Measurements from ENCODE around the gene CPXM1. TPM values are rescaled to one million over a fixed set of nuclear protein-coding genes. Genes with fewer than 3 reads are reported as not detected.
A peak's percentile ranks its signal among the peaks of the same experiment; 100 is the strongest.

Gene CPXM1
- total and polyA plus RNA-seq, 3 experiments from 2014 or later, result 0.46 to 0.71 TPM; not detected in 1

- peaks cover 12% of the 10 kb centered on the region for H3K4me1 ChIP-seq (ENCODE audit: insufficient read depth, low read length)
- ChIA-PET POLR2A (no interaction called here), CTCF (no interaction called here)
- H3K27ac Mint-ChIP-seq, result no peak overlapping the region
- H3K9me3 Mint-ChIP-seq, result peaks cover 0 to 4% (median 1%) of the 10 kb centered on the region in 5 donors
- H3K9me3 ChIP-seq (ENCODE audit: low read length), result no peaks in the 10 kb centered on the region
- H3K36me3 Mint-ChIP-seq, result no peaks in the 10 kb centered on the region
- peaks cover 19 to 26% (median 25%) of the 10 kb centered on the region in 3 donors for H3K4me1 Mint-ChIP-seq
- peak in 1 of 5 donors; percentile 25 for DNase-seq
- H3K4me3 ChIP-seq (ENCODE audit: low read length), result no peak overlapping the region
- peaks cover 34% of the 10 kb centered on the region for H3K27me3 ChIP-seq (ENCODE audit: insufficient read depth, low read length, poor library complexity, severe bottlenecking)
- H3K4me3 Mint-ChIP-seq, result peak overlapping the region in 1 of 7 donors; percentile 33
- no peaks in the 10 kb centered on the region for H3K36me3 ChIP-seq (ENCODE audit: insufficient read depth, low read length)
- H3K27me3 Mint-ChIP-seq, result peaks cover 42 to 74% of the 10 kb centered on the region in 2 donors
- H3K27ac ChIP-seq (ENCODE audit: low read depth, low read length), result no peak overlapping the region
Observed at GRCh38 chr20:2797136-2797983, 3.1 kb downstream of the CPXM1 start.

- H3K4me3 Mint-ChIP-seq, result no peak overlapping the region
- Histone ChIP-seq H3K36me3 (ENCODE audit: insufficient read depth, low read length) (no peaks in the 10 kb centered on the region), H3K4me3 (ENCODE audit: low read length) (no peak overlapping the region), H3K27me3 (ENCODE audit: insufficient read depth, low read length, poor library complexity, severe bottlenecking) (peaks cover 29% of the 10 kb centered on the region), H3K9me3 (ENCODE audit: low read length) (no peaks in the 10 kb centered on the region), H3K4me1 (ENCODE audit: insufficient read depth, low read length) (peaks cover 8% of the 10 kb centered on the region), H3K27ac (ENCODE audit: low read depth, low read length) (no peak overlapping the region)
- no peak overlapping the region for H3K27ac Mint-ChIP-seq
- DNase-seq, result peak in 1 of 5 donors; percentile 38
- H3K9me3 Mint-ChIP-seq, result peaks cover 0 to 4% (median under 1%) of the 10 kb centered on the region in 5 donors
- ChIA-PET POLR2A (no interaction called here), CTCF (no interaction called here)
- H3K36me3 Mint-ChIP-seq, result no peaks in the 10 kb centered on the region
- H3K4me1 Mint-ChIP-seq, result peaks cover 15 to 22% (median 20%) of the 10 kb centered on the region in 3 donors
- H3K27me3 Mint-ChIP-seq, result peaks cover 39 to 78% of the 10 kb centered on the region in 2 donors
Observed at GRCh38 chr20:2796011-2796660, 4.3 kb downstream of the CPXM1 start.

GRCh38 chr20:2795451-2795850 is 5.0 kb downstream of the CPXM1 start:
- Histone ChIP-seq H3K4me1 (ENCODE audit: insufficient read depth, low read length) (peaks cover 4% of the 10 kb centered on the region), H3K27ac (ENCODE audit: low read depth, low read length) (no peak overlapping the region), H3K4me3 (ENCODE audit: low read length) (no peak overlapping the region), H3K36me3 (ENCODE audit: insufficient read depth, low read length) (no peaks in the 10 kb centered on the region), H3K27me3 (ENCODE audit: insufficient read depth, low read length, poor library complexity, severe bottlenecking) (peaks cover 23% of the 10 kb centered on the region), H3K9me3 (ENCODE audit: low read length) (no peaks in the 10 kb centered on the region)
- ChIA-PET CTCF (no interaction called here), POLR2A (no interaction called here)
- Mint-ChIP-seq H3K27ac (no peak overlapping the region), H3K4me1 (peaks cover 9 to 16% (median 15%) of the 10 kb centered on the region in 3 donors), H3K9me3 (peaks cover 0 to 4% (median 0%) of the 10 kb centered on the region in 5 donors), H3K27me3 (peaks cover 36 to 78% of the 10 kb centered on the region in 2 donors), H3K4me3 (no peak overlapping the region), H3K36me3 (no peaks in the 10 kb centered on the region)
- DNase-seq, result peak in 1 of 5 donors; percentile 31

- Mint-ChIP-seq H3K36me3 (no peaks in the 10 kb centered on the region), H3K27ac (no peak overlapping the region), H3K4me3 (no peak overlapping the region), H3K27me3 (peaks cover 36 to 80% of the 10 kb centered on the region in 2 donors), H3K4me1 (peaks cover 6 to 13% (median 13%) of the 10 kb centered on the region in 3 donors), H3K9me3 (peaks cover 0 to 4% (median 0%) of the 10 kb centered on the region in 5 donors)
- H3K9me3 ChIP-seq (ENCODE audit: low read length), result no peaks in the 10 kb centered on the region
- ChIA-PET POLR2A (no interaction called here), CTCF (no interaction called here)
- H3K4me3 ChIP-seq (ENCODE audit: low read length), result no peak overlapping the region
- no peaks in the 10 kb centered on the region for H3K36me3 ChIP-seq (ENCODE audit: insufficient read depth, low read length)
- peaks cover 3% of the 10 kb centered on the region for H3K4me1 ChIP-seq (ENCODE audit: insufficient read depth, low read length)
- peak in 1 of 5 donors; percentile 32 for DNase-seq
- H3K27me3 ChIP-seq (ENCODE audit: insufficient read depth, low read length, poor library complexity, severe bottlenecking), result peaks cover 19% of the 10 kb centered on the region
- H3K27ac ChIP-seq (ENCODE audit: low read depth, low read length), result no peak overlapping the region
Observed at GRCh38 chr20:2794866-2795447, 5.5 kb downstream of the CPXM1 start.

- H3K27ac ChIP-seq (ENCODE audit: low read depth, low read length), result no peak overlapping the region
- Mint-ChIP-seq H3K4me3 (no peak overlapping the region), H3K27ac (peak overlapping the region in 1 of 8 donors; percentile 36), H3K27me3 (peaks cover 29 to 78% of the 10 kb centered on the region in 2 donors), H3K4me1 (peaks cover 0 to 6% (median 6%) of the 10 kb centered on the region in 3 donors), H3K36me3 (no peaks in the 10 kb centered on the region), H3K9me3 (peaks cover 0 to 4% (median 0%) of the 10 kb centered on the region in 5 donors)
- H3K4me1 ChIP-seq (ENCODE audit: insufficient read depth, low read length), result no peaks in the 10 kb centered on the region
- POLR2A ChIA-PET, result no interaction called here
- peak in 1 of 5 donors; percentile 43 for DNase-seq
- H3K4me3 ChIP-seq (ENCODE audit: low read length), result no peak overlapping the region
- CTCF ChIA-PET, result no interaction called here
- peaks cover 14% of the 10 kb centered on the region for H3K27me3 ChIP-seq (ENCODE audit: insufficient read depth, low read length, poor library complexity, severe bottlenecking)
- H3K36me3 ChIP-seq (ENCODE audit: insufficient read depth, low read length), result no peaks in the 10 kb centered on the region
- H3K9me3 ChIP-seq (ENCODE audit: low read length), result no peaks in the 10 kb centered on the region
Observed at GRCh38 chr20:2794202-2794748, 6.2 kb downstream of the CPXM1 start.

GRCh38 chr20:2793471-2793870 is 7.0 kb downstream of the CPXM1 start:
- Histone ChIP-seq H3K27ac (ENCODE audit: low read depth, low read length) (no peak overlapping the region), H3K4me3 (ENCODE audit: low read length) (no peak overlapping the region), H3K9me3 (ENCODE audit: low read length) (no peaks in the 10 kb centered on the region), H3K27me3 (ENCODE audit: insufficient read depth, low read length, poor library complexity, severe bottlenecking) (peaks cover 11% of the 10 kb centered on the region), H3K4me1 (ENCODE audit: insufficient read depth, low read length) (no peaks in the 10 kb centered on the region), H3K36me3 (ENCODE audit: insufficient read depth, low read length) (no peaks in the 10 kb centered on the region)
- no peak overlapping the region for H3K27ac Mint-ChIP-seq
- H3K36me3 Mint-ChIP-seq, result no peaks in the 10 kb centered on the region
- H3K4me3 Mint-ChIP-seq, result no peak overlapping the region
- H3K27me3 Mint-ChIP-seq, result peaks cover 23 to 77% of the 10 kb centered on the region in 2 donors
- no peak for DNase-seq
- POLR2A ChIA-PET, result no interaction called here
- H3K4me1 Mint-ChIP-seq, result no peaks in the 10 kb centered on the region
- CTCF ChIA-PET, result no interaction called here
- no peaks in the 10 kb centered on the region for H3K9me3 Mint-ChIP-seq

GRCh38 chr20:2783908-2784566 is 16.4 kb downstream of the CPXM1 start:
- H3K4me3 Mint-ChIP-seq, result no peak overlapping the region
- no peaks in the 10 kb centered on the region for H3K4me1 Mint-ChIP-seq
- Histone ChIP-seq H3K4me3 (ENCODE audit: low read length) (no peak overlapping the region), H3K36me3 (ENCODE audit: insufficient read depth, low read length) (no peaks in the 10 kb centered on the region), H3K4me1 (ENCODE audit: insufficient read depth, low read length) (no peaks in the 10 kb centered on the region), H3K9me3 (ENCODE audit: low read length) (no peaks in the 10 kb centered on the region), H3K27ac (ENCODE audit: low read depth, low read length) (no peak overlapping the region), H3K27me3 (ENCODE audit: insufficient read depth, low read length, poor library complexity, severe bottlenecking) (no peaks in the 10 kb centered on the region)
- H3K27ac Mint-ChIP-seq, result no peak overlapping the region
- no peaks in the 10 kb centered on the region for H3K36me3 Mint-ChIP-seq
- H3K9me3 Mint-ChIP-seq, result no peaks in the 10 kb centered on the region
- peaks cover 28 to 45% of the 10 kb centered on the region in 2 donors for H3K27me3 Mint-ChIP-seq
- no peak for DNase-seq
- ChIA-PET CTCF (no interaction called here), POLR2A (no interaction called here)
